ENCODE data around the gene MICAL2.

MICAL2 gene

DNA sequence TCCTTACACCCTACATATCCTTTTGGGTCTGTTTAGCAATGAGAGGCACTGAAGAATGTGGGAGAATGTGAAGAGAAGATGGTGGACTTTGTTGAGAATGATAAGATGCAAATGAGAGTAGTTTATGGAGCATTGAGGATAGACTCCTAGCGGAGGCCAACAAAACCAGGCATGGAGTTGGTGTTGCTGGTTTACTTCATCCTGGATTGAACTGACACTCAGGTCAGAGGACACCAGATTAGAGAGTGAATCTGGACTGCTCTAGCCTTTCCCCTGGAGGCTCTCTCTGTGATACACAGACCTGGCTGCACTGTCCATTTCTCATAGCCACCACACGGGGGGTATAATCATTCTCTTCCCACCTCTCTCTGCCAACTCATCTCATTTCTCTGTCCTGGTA is 98.7 kb downstream of the MICAL2 start:
- H3K36me3 ChIP-seq, result no peaks in the 10 kb centered on the region
- H3K4me3 ChIP-seq (ENCODE audit: low read depth, low read length), result no peak overlapping the region
- H3K27ac ChIP-seq, result no peak overlapping the region
- H3K27me3 ChIP-seq (ENCODE audit: insufficient read depth, low read depth, severe bottlenecking), result no peaks in the 10 kb centered on the region
- TF ChIP-seq, protein P1, sequence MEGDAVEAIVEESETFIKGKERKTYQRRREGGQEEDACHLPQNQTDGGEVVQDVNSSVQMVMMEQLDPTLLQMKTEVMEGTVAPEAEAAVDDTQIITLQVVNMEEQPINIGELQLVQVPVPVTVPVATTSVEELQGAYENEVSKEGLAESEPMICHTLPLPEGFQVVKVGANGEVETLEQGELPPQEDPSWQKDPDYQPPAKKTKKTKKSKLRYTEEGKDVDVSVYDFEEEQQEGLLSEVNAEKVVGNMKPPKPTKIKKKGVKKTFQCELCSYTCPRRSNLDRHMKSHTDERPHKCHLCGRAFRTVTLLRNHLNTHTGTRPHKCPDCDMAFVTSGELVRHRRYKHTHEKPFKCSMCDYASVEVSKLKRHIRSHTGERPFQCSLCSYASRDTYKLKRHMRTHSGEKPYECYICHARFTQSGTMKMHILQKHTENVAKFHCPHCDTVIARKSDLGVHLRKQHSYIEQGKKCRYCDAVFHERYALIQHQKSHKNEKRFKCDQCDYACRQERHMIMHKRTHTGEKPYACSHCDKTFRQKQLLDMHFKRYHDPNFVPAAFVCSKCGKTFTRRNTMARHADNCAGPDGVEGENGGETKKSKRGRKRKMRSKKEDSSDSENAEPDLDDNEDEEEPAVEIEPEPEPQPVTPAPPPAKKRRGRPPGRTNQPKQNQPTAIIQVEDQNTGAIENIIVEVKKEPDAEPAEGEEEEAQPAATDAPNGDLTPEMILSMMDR (IDR thresholded peaks at IDR 0.05; ENCODE audit: low read depth, low read length), result no peak
- no peaks in the 10 kb centered on the region for H3K9me3 ChIP-seq (ENCODE audit: severe bottlenecking)
- no peak for DNase-seq

DNA sequence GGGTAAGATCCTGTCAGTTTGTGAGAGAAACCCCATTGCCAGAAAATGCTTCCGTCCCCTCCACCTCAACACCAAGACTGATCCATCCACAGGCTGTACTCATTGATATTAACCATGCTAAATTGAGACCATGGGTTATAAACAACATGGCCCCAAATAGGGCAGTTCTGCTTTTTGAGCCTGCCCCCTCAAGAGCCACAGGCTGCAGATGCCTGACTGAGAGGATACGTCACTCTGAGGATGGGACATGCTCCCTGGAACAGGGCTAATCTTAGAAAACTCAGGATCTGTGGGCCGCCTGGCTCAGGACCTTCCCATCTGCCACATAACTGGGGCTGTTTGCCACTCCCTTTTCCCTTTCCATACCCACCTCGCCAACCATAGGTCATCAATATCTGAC is 99.8 kb downstream of the MICAL2 start:
- Histone ChIP-seq H3K27ac (no peak overlapping the region), H3K9me3 (ENCODE audit: severe bottlenecking) (no peaks in the 10 kb centered on the region), H3K36me3 (no peaks in the 10 kb centered on the region), H3K4me3 (ENCODE audit: low read depth, low read length) (no peak overlapping the region), H3K27me3 (ENCODE audit: insufficient read depth, low read depth, severe bottlenecking) (no peaks in the 10 kb centered on the region)
- no peak for DNase-seq
- TF ChIP-seq, protein P1 (IDR thresholded peaks at IDR 0.05; ENCODE audit: low read depth, low read length), result no peak

DNA sequence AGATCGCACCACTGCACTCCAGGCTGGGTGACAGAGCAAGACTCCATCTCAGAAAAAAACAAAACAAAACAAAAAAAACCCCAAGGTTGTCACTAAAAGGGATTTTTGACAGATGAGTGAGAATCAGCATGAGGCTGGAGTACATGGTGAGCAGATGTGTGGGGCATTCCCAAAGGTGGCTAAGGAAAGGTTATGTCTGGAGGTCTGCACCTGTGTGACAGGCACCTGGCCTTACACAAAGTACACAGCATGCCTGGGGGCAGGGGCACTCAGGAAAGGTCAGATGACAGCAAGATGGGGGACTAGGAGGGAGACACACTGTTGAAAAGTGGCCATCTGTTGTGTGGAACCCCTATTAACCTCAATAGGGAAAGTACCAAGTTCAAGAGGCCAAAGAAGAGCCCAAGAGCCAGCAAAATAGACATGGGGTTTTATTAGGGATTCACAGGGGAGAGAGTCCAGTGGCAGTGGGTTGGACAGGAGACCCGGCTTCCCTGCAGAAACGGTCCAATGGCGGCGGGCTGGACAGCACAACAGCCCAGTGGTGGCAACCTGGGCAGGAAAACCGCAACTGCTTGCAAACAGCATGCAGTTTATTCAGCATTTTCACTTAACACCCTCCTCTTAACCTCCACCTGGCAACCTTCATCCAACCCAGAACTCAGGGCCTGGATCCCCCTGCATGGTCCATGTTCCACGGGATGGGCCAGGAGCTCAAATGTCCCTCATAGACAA is 101.1 kb downstream of the MICAL2 start:
- Histone ChIP-seq H3K36me3 (no peaks in the 10 kb centered on the region), H3K27me3 (ENCODE audit: insufficient read depth, low read depth, severe bottlenecking) (no peaks in the 10 kb centered on the region), H3K27ac (no peak overlapping the region), H3K4me3 (ENCODE audit: low read depth, low read length) (no peak overlapping the region), H3K9me3 (ENCODE audit: severe bottlenecking) (no peaks in the 10 kb centered on the region)
- no peak for DNase-seq
- TF ChIP-seq, protein P1 (IDR thresholded peaks at IDR 0.05; ENCODE audit: low read depth, low read length), result no peak

DNA sequence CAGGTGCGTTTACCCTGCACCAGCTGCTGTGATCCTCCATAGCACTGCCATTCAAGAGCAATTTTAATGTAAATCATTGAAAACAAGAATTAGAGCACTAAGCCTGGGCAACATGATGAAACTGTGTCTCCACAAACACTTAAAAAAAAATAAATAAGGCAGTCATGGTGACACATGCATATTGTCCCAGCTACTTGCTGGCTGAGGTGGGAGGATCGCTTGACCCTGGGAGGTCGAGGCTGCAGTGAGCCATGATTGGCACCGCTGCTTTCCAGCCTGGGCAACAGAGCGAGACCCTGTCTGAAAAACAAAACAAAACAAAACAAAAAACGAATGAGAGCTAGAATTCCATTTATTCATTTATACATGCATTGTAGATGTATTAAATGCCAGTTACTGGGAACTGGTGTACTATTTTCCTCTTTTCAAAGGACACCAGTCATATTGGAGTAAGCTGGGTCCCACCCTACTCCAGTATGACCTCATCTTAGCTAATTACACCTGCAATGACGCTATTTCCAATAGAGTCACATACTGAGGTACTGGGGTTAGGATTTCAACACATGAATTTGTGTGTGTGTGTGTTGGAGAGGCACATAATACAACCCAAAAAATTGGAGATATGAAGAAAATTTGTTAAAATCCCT is 101.9 kb downstream of the MICAL2 start:
- no peak for DNase-seq
- Histone ChIP-seq H3K27ac (no peak overlapping the region), H3K9me3 (ENCODE audit: severe bottlenecking) (no peaks in the 10 kb centered on the region), H3K4me3 (ENCODE audit: low read depth, low read length) (no peak overlapping the region), H3K36me3 (no peaks in the 10 kb centered on the region), H3K27me3 (ENCODE audit: insufficient read depth, low read depth, severe bottlenecking) (no peaks in the 10 kb centered on the region)
- TF ChIP-seq, protein P1 (IDR thresholded peaks at IDR 0.05; ENCODE audit: low read depth, low read length), result no peak

DNA sequence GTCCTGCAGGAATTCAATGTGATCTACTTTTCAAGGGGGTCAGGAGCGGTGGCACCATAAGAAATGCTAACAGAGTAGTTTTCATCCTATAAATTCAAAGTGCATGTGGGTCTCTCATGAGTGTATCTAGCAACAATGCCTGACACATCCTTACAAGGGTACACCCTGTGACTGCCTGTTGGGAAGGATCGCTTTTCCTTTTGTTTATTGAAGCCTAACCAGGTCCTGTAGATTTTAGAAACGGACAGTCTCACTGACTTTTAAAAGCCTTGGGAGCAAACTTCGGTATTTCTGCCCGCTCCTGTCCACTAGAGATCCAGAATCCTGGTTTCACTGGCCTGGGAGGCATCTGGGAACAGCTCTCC is 102.4 kb downstream of the MICAL2 start:
- Histone ChIP-seq H3K27me3 (ENCODE audit: insufficient read depth, low read depth, severe bottlenecking) (no peaks in the 10 kb centered on the region), H3K9me3 (ENCODE audit: severe bottlenecking) (no peaks in the 10 kb centered on the region), H3K27ac (no peak overlapping the region), H3K4me3 (ENCODE audit: low read depth, low read length) (no peak overlapping the region), H3K36me3 (no peaks in the 10 kb centered on the region)
- TF ChIP-seq, protein P1 (IDR thresholded peaks at IDR 0.05; ENCODE audit: low read depth, low read length), result no peak
- DNase-seq, result no peak

All from WERI-Rb-1 (cell line).